Measurements from ENCODE around the gene PIMREG.

GRCh38 chr17:6461246-6461645 is 17.0 kb downstream of the PIMREG start:
- TF ChIP-seq CTCF (optimal IDR thresholded peaks at IDR 0.05 in 1 of 3, IDR thresholded peaks at IDR 0.05 in 1 of 3, conservative IDR thresholded peaks at IDR 0.05 in 1 of 3; ENCODE audit: extremely low read depth in 1 of 3, insufficient read depth in 2 of 3, low read length in 3 of 3) (no peak), EZH2 (IDR thresholded peaks at IDR 0.05; ENCODE audit: low read length) (no peak)
